Thyroid gland (tissue), 4 donors: Measurements from ENCODE around the gene TP53AIP1.

Source experiments
- CTCF ChIP-seq, 6 experiments: fragments of 200-600 bp in 3 of 6; fragments of 450-650 bp in 3 of 6; sonication (generic) in 3 of 6; IDR thresholded peaks; one replicate each; pipeline ENCODE4 v1.5.1; 2016 to 2019; ENCODE audit warnings: antibody characterized with exemption in 6 of 6, mild to moderate bottlenecking in 2 of 6, inconsistent platforms in 1 of 6, moderate library complexity in 1 of 6
- POLR2A ChIP-seq, 2 donors: fragments of 450-650 bp; IDR thresholded peaks; one replicate each; pipeline ENCODE4 v1.6.1; 2017; ENCODE audit warnings: antibody characterized with exemption in 2 of 2, mild to moderate bottlenecking in 2 of 2, moderate library complexity in 1 of 2

- TF ChIP-seq POLR2A (IDR thresholded peaks at IDR 0.05) (no peak), CTCF (IDR thresholded peaks at IDR 0.05) (no peak)
Measured at GRCh38 chr11:128902515-128903066, 40.1 kb downstream of the TP53AIP1 start.
